Right cardiac atrium (tissue), 5 donors: ENCODE data around the gene DRC7. TPM values are rescaled to one million over a fixed set of nuclear protein-coding genes. Genes with fewer than 3 reads are reported as not detected.
"Not testable (repeated sequence)": the region's sequence is repeated elsewhere in the genome, so short reads cannot be mapped to it uniquely, and the experiment has no call there.

Source experiments
- ATAC-seq, 2 donors: fragments of 200-7000 bp; cut with Tn5 transposase; one replicate each; pipeline versions ENCODE4 v1.8.0 to v1.9.1; 2020; ENCODE audit warnings: moderate library complexity in 2 of 2, mild to moderate bottlenecking in 1 of 2
- DNase-seq, 3 donors: peaks; one replicate each; pipeline ENCODE4 v3.0.0-alpha.2; 2020
- H3K27ac ChIP-seq: one replicate; pipeline ENCODE4 v1.5.1; 2013; ENCODE audit warnings: mild to moderate bottlenecking, low read length, control low read depth, moderate library complexity
- H3K27me3 ChIP-seq: one replicate; pipeline ENCODE4 v1.6.1; 2013; ENCODE audit not compliant: control insufficient read depth, insufficient read depth
- H3K4me1 ChIP-seq: one replicate; pipeline ENCODE4 v1.6.1; 2013; ENCODE audit warnings: low read length; ENCODE audit not compliant: control insufficient read depth, insufficient read depth
- H3K4me3 ChIP-seq: one replicate; pipeline ENCODE4 v1.5.1; 2013; ENCODE audit warnings: low read length, control low read depth
- H3K9me3 ChIP-seq: one replicate; pipeline ENCODE4 v1.6.1; 2013; ENCODE audit warnings: low read length; ENCODE audit not compliant: control insufficient read depth
- WGBS: extraction: QIAGEN DNeasy Blood & Tissue Kit; methylation state at CpG from one replicate; pipeline ENCODE4 v1.1.7; 2013; 5-methylcytosine and 5-hydroxymethylcytosine counted together
- intact Hi-C, 4 donors: fragments of 100-400 bp; cut with DNase I; formaldehyde crosslinking; loops; one replicate each; pipeline versions ENCODE4 v1.11.0 to v1.14.0; 2022 to 2023
- microRNA-seq, 2 donors: library from miRNA; unstranded; fragments of <30 nt; microRNA quantifications; one replicate each; pipeline ENCODE4 v1.2.0, GENCODE V29; 2020 to 2021
- polyA plus RNA-seq: library from polyadenylated mRNA; stranded (reverse); fragments of 200-250 nt; gene quantifications from one replicate; pipeline ENCODE4 v1.2.3, GENCODE V29; 2013
- total RNA-seq, 4 donors: library from RNA; stranded (reverse); fragmentation: NEBNext Ultra II Directional; extraction: Animal tissue kit (Norgen Biotek cat#: 25700); gene quantifications; one replicate each; pipeline ENCODE4 v1.2.1, GENCODE V29; 2021
- donor health status: healthy with polysubstance abuse.
- donor health status: DM: no; HTN: yes; CAD: no.
- donor health status: DM: no; HTN: no; CAD: no.
- donor health status: DM: no; HTN: yes; CAD: no; lungs with severe emphysema.
- donor health status: DM: yes; HTN: yes; CAD: no.

The DRC7 gene
- total and polyA plus RNA-seq, 5 donors = not detected

GRCh38 chr16:57773019-57773418 is 78.4 kb downstream of the DRC7 start:
- H3K27me3 ChIP-seq = no peaks in the 10 kb centered on the region
- DNase-seq (peak in 1 of 3 donors; percentile 6), ATAC-seq (no peak)
- H3K4me1 ChIP-seq = no peaks in the 10 kb centered on the region
- WGBS = 88% methylated on average over 11 of the region's 11 CpGs
- intact Hi-C loops = no loop called here
- no peak overlapping the region for H3K4me3 ChIP-seq
- H3K27ac ChIP-seq = no peak overlapping the region
- no peaks in the 10 kb centered on the region for H3K9me3 ChIP-seq

GRCh38 chr16:57773655-57774295 is 79.2 kb downstream of the DRC7 start:
- no peaks in the 10 kb centered on the region for H3K4me1 ChIP-seq
- H3K4me3 ChIP-seq = no peak overlapping the region
- ATAC-seq (no peak), DNase-seq (peak in 2 of 3 donors; percentile 13 to 49)
- WGBS = 84% methylated on average over 11 of the region's 11 CpGs
- intact Hi-C loops = no loop called here
- H3K27me3 ChIP-seq = no peaks in the 10 kb centered on the region
- no peaks in the 10 kb centered on the region for H3K9me3 ChIP-seq
- H3K27ac ChIP-seq = no peak overlapping the region

GRCh38 chr16:57774705-57775285 is 80.2 kb downstream of the DRC7 start:
- DNase-seq (peak in 2 of 3 donors; percentile 7 to 35), ATAC-seq (no peak)
- H3K27ac ChIP-seq = no peak overlapping the region
- H3K4me3 ChIP-seq = no peak overlapping the region
- intact Hi-C loops = no loop called here
- no peaks in the 10 kb centered on the region for H3K9me3 ChIP-seq
- 95% methylated on average over 12 of the region's 12 CpGs for WGBS
- H3K27me3 ChIP-seq = no peaks in the 10 kb centered on the region
- H3K4me1 ChIP-seq = no peaks in the 10 kb centered on the region

- ATAC-seq (peak; percentile 43 to 44), DNase-seq (peak; percentile 32 to 57 (median 51))
- Histone ChIP-seq H3K27me3 (no peaks in the 10 kb centered on the region), H3K27ac (no peak overlapping the region), H3K4me1 (no peaks in the 10 kb centered on the region), H3K4me3 (no peak overlapping the region), H3K9me3 (no peaks in the 10 kb centered on the region)
- intact Hi-C loops = no loop called here
- WGBS = 69% methylated on average over 23 of the region's 23 CpGs
These were observed 81.3 kb downstream of the DRC7 start for GRCh38 chr16:57775661-57776469.

- Histone ChIP-seq H3K4me1 (no peaks in the 10 kb centered on the region), H3K4me3 (no peak overlapping the region), H3K27ac (no peak overlapping the region), H3K9me3 (no peaks in the 10 kb centered on the region), H3K27me3 (no peaks in the 10 kb centered on the region)
- WGBS = 90% methylated on average over 5 of the region's 5 CpGs
- ATAC-seq (no peak), DNase-seq (no peak)
- intact Hi-C loops = no loop called here
These were observed 84.1 kb downstream of the DRC7 start for GRCh38 chr16:57778658-57779057.

GRCh38 chr16:57779836-57780235 is 85.2 kb downstream of the DRC7 start:
- DNase-seq, intact Hi-C loops: not testable (repeated sequence)
- WGBS = 83% methylated on average over 5 of the region's 5 CpGs

GRCh38 chr16:57781349-57781740 is 86.7 kb downstream of the DRC7 start:
- Histone ChIP-seq H3K4me3 (no peak overlapping the region), H3K4me1 (peaks cover 3% of the 10 kb centered on the region), H3K9me3 (no peaks in the 10 kb centered on the region), H3K27me3 (no peaks in the 10 kb centered on the region), H3K27ac (no peak overlapping the region)
- intact Hi-C loops = no loop called here
- ATAC-seq = no peak
- WGBS = 89% methylated on average over 1 of the region's 1 CpG
- peak in 1 of 3 donors; percentile 26 for DNase-seq

More at GRCh38 chr16:57779836-57780235, 85.2 kb downstream of the DRC7 start:
- H3K4me1 ChIP-seq, H3K9me3 ChIP-seq, H3K4me3 ChIP-seq, H3K27ac ChIP-seq, ATAC-seq, H3K27me3 ChIP-seq: not testable (repeated sequence)

Small RNAs within 50 kb of the gene (microRNA-seq; reads per million reads assigned to microRNA genes)
- gene MIR6772 = 0 to 0.42 reads per million in 2 donors

Other genes starting within 250 kb of the DRC7 start
- 10 to 100 TPM; 40.2 to 63.2 (median 55.5) TPM for gene CIAPIN1, start 247.4 kb upstream of the DRC7 start, total RNA-seq
- 32.1 TPM for gene CIAPIN1, start 247.4 kb upstream of the DRC7 start, polyA plus RNA-seq
- 100 to 1,000 TPM in 3 of 4 donors, 10 to 100 TPM in 1; 91.8 to 142 (median 134) TPM for gene COQ9, start 247.3 kb upstream of the DRC7 start, total RNA-seq
- 206 TPM for gene COQ9, start 247.3 kb upstream of the DRC7 start, polyA plus RNA-seq
- 10 to 100 TPM; 36.9 to 47.7 (median 42.0) TPM for gene POLR2C, start 232.1 kb upstream of the DRC7 start, total RNA-seq
- gene POLR2C, start 232.1 kb upstream of the DRC7 start, polyA plus RNA-seq = 36.8 TPM
- gene DOK4, start 208.3 kb upstream of the DRC7 start, total RNA-seq = 10 to 100 TPM; 15.1 to 19.4 (median 16.5) TPM
- gene DOK4, start 208.3 kb upstream of the DRC7 start, polyA plus RNA-seq = 12.2 TPM
- 10 to 100 TPM in 3 of 4 donors, 1 to 10 TPM in 1; 7.6 to 15.4 (median 11.0) TPM for gene CCDC102A, start 158.2 kb upstream of the DRC7 start, total RNA-seq
- gene CCDC102A, start 158.2 kb upstream of the DRC7 start, polyA plus RNA-seq = 9.0 TPM
- under 1 TPM in 2 of 4 donors, not detected in 2; 0.11 to 0.29 TPM for gene ADGRG5, start 152.2 kb upstream of the DRC7 start, total RNA-seq
- 0.02 TPM for gene ADGRG5, start 152.2 kb upstream of the DRC7 start, polyA plus RNA-seq
- gene ADGRG1, start 66.2 kb upstream of the DRC7 start, total RNA-seq = 10 to 100 TPM; 10.2 to 24.1 (median 17.4) TPM
- gene ADGRG1, start 66.2 kb upstream of the DRC7 start, polyA plus RNA-seq = 15.0 TPM
- gene ADGRG3, start 26.5 kb upstream of the DRC7 start, total RNA-seq = under 1 TPM; 0.11 to 0.66 (median 0.19) TPM
- 0.11 TPM for gene ADGRG3, start 26.5 kb upstream of the DRC7 start, polyA plus RNA-seq
- 10 to 100 TPM in 3 of 4 donors, 1 to 10 TPM in 1; 8.4 to 16.3 (median 12.3) TPM for gene KATNB1, start 41.0 kb downstream of the DRC7 start, total RNA-seq
- 10.2 TPM for gene KATNB1, start 41.0 kb downstream of the DRC7 start, polyA plus RNA-seq
- gene KIFC3, start 107.7 kb downstream of the DRC7 start, total RNA-seq = 10 to 100 TPM; 45.8 to 67.5 (median 50.0) TPM
- 39.9 TPM for gene KIFC3, start 107.7 kb downstream of the DRC7 start, polyA plus RNA-seq